ENCODE results near the gene SMCO2.

GRCh38 chr12:27541031-27541719 is 94.6 kb downstream of the SMCO2 start:
- no peak for TF ChIP-seq RAD21 (IDR thresholded peaks at IDR 0.05; ENCODE audit: low read depth)
- TF ChIP-seq, protein P1, sequence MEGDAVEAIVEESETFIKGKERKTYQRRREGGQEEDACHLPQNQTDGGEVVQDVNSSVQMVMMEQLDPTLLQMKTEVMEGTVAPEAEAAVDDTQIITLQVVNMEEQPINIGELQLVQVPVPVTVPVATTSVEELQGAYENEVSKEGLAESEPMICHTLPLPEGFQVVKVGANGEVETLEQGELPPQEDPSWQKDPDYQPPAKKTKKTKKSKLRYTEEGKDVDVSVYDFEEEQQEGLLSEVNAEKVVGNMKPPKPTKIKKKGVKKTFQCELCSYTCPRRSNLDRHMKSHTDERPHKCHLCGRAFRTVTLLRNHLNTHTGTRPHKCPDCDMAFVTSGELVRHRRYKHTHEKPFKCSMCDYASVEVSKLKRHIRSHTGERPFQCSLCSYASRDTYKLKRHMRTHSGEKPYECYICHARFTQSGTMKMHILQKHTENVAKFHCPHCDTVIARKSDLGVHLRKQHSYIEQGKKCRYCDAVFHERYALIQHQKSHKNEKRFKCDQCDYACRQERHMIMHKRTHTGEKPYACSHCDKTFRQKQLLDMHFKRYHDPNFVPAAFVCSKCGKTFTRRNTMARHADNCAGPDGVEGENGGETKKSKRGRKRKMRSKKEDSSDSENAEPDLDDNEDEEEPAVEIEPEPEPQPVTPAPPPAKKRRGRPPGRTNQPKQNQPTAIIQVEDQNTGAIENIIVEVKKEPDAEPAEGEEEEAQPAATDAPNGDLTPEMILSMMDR (IDR thresholded peaks at IDR 0.05 in 2 of 3, conservative IDR thresholded peaks at IDR 0.05 in 1 of 3; ENCODE audit: borderline replicate concordance in 1 of 3, insufficient read depth in 1 of 3, low read depth in 2 of 3, low read length in 2 of 3), result no peak
- no peak for TF ChIP-seq SRF (IDR thresholded peaks at IDR 0.05; ENCODE audit: low read depth)
- TF ChIP-seq EGR1 (IDR thresholded peaks at IDR 0.05; ENCODE audit: low read depth), result no peak
